GM12874 (cell line): ENCODE results near the gene DYNC1H1.

Experiments used
- TF ChIP-seq, protein P1 (sequence below): IDR thresholded peaks from 2 replicates; pipeline ENCODE4 v1.5.1; 2011; ENCODE audit warnings: low read depth, mild to moderate bottlenecking, control low read depth, low read length, moderate library complexity; ENCODE audit not compliant: insufficient read depth

DYNC1H1 gene

DNA sequence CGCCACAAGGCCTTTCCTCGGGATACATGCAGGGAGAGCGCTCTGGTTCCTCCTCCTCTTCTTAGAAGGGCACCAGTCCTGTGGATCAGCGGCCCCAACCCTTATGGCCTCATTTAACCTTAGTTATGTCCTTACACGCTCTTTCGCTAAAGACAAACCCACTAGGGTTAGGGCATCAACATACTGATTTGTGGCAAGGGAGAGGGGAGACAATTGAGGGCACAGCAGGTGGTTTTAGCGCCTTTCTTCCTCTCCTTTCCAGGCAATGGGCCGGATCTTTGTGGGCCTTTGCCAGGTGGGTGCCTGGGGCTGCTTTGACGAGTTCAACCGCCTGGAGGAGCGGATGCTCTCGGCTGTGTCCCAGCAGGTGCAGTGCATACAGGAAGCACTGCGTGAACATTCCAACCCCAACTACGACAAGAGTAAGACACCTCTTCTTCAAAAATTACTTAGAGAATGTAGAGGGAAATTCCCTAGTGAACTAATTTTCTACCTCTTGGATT, 43.6 kb downstream of the DYNC1H1 start:
- TF ChIP-seq, protein P1, sequence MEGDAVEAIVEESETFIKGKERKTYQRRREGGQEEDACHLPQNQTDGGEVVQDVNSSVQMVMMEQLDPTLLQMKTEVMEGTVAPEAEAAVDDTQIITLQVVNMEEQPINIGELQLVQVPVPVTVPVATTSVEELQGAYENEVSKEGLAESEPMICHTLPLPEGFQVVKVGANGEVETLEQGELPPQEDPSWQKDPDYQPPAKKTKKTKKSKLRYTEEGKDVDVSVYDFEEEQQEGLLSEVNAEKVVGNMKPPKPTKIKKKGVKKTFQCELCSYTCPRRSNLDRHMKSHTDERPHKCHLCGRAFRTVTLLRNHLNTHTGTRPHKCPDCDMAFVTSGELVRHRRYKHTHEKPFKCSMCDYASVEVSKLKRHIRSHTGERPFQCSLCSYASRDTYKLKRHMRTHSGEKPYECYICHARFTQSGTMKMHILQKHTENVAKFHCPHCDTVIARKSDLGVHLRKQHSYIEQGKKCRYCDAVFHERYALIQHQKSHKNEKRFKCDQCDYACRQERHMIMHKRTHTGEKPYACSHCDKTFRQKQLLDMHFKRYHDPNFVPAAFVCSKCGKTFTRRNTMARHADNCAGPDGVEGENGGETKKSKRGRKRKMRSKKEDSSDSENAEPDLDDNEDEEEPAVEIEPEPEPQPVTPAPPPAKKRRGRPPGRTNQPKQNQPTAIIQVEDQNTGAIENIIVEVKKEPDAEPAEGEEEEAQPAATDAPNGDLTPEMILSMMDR: no peak

DNA sequence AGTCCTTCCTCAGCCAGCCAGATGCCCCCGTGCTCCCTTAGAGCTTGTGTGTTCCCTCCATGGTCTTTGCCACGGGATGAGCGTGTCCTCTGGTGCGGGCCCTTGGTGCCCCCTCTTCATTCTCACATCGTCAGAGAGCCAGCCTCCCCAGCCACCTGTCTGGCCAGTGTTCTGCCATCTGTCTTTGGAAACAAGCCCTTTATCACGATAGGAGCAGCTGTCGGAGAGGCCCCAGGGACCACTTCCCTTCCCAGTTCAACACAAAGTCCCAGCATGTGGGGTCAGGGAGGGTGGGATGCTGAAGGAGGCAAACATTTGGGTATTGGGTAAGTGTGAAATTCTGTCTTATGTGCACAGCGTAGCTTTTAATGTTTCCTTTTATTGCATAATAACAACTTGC, 44.5 kb downstream of the DYNC1H1 start:
- TF ChIP-seq, protein P1: no peak

DNA sequence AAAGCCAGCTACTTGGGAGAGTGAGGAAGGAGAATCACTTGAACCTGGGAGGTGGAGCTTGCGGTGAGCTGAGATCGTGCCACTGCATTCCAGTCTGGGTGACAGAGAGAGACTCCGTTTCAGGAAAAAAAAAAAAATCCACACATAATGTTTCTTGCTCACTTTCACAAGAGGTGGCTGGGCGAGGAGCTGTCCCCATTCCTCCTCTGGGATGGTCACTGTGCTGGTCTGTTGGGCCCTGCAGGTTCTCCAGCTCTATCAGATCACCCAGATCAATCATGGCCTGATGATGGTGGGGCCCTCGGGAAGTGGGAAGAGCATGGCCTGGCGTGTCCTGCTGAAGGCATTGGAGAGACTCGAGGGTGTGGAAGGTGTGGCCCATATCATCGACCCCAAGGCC, 47.3 kb downstream of the DYNC1H1 start:
- TF ChIP-seq, protein P1: no peak

DNA sequence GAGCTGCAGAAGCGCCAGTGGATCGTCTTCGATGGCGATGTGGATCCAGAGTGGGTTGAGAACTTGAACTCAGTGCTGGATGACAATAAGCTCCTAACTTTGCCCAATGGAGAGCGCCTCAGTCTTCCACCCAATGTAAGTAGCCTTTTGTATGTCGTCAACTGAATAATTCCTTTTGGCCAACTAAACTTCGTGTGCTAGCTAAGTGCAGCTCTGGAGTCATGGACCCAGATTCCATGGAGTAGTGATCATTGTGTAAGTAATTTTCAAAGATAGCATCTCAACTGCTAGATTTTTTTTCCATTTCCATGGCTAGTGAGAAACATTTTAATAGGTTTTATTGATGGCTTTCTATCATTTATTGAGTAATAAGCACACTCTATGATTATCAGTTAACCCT, 48.0 kb downstream of the DYNC1H1 start:
- TF ChIP-seq, protein P1: no peak

DNA sequence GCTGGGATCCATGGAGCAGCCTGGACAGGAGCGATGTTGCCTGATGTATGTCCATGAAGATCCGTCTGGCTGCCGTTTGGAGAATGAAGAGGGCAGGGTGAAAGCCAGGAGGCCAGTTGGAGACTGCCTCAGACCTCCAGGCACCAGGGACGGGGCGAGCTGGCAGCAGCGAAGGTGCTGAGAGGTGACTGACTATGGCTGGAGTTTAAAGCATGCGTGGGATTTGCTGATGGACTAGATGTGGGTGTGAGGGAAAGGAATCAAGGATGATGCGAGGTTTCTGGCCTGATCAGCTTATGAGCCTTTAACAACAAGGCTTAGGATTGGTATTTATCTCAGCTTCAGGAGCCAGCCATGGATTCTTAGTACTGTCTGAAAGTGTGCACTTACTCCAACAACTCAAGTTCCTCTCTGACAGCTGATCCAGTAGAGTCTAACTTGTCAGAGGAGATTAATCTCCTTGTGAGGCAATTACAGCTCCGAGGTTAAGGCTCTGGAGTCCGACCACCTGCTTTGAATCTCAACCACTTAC, 49.4 kb downstream of the DYNC1H1 start:
- TF ChIP-seq, protein P1: no peak

DNA sequence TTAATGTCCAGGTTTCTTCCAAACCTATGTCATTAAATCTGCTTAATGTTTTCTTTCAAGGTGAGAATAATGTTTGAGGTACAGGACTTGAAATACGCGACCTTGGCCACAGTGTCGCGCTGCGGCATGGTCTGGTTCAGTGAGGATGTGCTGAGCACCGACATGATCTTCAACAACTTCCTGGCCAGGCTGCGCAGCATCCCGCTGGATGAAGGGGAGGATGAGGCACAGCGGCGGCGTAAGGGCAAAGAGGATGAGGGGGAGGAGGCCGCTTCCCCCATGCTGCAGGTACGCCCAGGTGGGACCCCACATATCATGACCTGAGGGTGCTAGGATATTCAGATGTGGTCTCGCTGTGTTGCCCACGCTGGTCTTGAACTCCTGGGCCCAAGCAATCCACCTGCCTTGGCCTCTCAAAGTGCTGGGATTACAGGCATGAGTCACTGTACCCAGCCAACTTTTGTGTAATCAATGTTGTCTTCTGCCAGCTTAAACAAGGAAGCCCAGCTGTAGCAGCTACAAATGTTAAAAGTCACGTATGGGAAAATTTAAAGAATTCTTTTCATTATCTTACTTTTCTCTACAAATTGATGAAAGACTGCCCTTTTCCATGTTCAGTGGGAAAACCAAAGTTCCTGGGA, 50.8 kb downstream of the DYNC1H1 start:
- TF ChIP-seq, protein P1: no peak

DNA sequence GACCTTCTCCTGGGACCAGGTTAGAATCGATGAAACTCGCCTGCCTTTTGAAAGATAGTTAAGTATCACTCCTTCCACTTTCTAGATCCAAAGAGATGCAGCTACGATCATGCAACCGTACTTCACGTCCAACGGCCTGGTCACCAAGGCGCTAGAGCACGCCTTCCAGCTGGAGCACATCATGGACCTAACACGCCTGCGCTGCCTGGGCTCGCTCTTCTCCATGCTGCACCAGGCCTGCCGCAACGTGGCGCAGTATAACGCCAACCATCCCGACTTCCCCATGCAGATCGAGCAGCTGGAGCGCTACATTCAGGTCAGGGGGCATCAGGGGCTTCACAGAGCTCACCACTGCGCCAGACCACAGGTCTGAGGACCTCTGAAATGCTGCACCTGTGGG, 51.4 kb downstream of the DYNC1H1 start:
- TF ChIP-seq, protein P1: no peak
